GM18520 (cell line): ENCODE data around the gene WNT5A.
"Not testable (repeated sequence)": the region's sequence is repeated elsewhere in the genome, so short reads cannot be mapped to it uniquely, and the experiment has no call there.

Source experiments
- ATAC-seq: cut with Tn5 transposase; IDR thresholded peaks from one replicate; pipeline ENCODE4 v1.9.1; 2021; ENCODE audit not compliant: unreplicated experiment

WNT5A gene

GRCh38 chr3:55507808-55508207, 20.7 kb upstream of the WNT5A start:
- no peak for ATAC-seq

- ATAC-seq = no peak
Measured at GRCh38 chr3:55505776-55506175, 18.7 kb upstream of the WNT5A start.

DNA sequence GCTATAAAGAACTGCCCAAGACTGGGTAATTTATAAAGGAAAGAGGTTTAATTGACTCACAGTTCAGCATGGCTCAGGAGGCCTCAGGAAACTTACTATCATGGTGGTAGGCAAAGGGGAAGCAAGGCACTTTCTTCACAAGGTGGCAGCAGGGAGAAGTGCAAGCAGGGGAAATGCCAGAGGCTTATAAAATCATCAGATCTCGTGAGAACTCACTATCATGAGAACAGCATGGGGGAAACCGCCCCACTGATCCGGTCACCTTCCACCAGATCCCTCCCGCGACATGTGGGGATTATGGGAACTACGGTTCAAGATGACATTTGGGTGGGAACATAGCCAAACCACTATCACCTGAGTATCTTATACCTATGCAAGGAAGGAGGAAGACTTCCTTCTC, 18.0 kb upstream of the WNT5A start:
- not testable (repeated sequence) for ATAC-seq

GRCh38 chr3:55501905-55502304, 14.8 kb upstream of the WNT5A start:
- ATAC-seq = no peak

GRCh38 chr3:55500555-55501330, 13.6 kb upstream of the WNT5A start:
- ATAC-seq = no peak

DNA sequence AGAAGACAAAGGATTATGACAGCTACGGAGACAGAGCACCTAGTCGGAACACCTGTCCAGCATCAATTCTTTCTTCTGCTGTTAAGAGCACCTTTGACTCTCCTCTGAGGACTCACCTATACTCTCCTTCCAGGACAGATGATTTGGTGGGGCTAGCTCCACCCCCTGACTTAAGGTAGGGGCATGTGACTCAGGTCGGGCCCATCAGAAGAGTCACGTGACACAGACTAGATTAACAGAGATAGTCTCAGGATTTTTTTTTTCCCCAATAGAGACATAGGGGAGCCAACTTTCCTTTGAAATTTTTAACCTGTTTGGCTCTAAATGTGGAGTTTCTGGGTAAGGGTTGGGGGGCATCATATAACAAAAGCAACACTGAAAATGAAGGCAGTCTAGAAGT, 11.4 kb upstream of the WNT5A start:
- no peak for ATAC-seq

DNA sequence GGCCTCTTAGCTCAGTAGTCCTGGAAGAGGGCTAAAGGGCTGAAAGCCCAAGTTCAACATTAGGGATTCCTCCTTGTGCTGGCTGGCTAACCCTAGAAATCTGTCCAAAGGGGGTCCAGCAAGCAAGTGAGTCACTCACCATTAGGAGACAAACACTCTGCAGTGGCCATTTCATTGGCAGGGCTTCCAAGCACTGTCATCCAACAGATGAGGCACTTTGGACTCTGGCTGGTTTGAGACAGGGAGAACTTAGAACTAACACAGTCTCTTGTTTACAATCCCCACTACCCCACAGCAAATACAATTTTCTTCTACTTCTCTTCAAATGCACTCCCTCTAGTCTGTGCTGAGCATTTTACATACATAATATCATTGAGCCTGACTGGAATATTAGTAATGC, 10.1 kb upstream of the WNT5A start:
- no peak for ATAC-seq

DNA sequence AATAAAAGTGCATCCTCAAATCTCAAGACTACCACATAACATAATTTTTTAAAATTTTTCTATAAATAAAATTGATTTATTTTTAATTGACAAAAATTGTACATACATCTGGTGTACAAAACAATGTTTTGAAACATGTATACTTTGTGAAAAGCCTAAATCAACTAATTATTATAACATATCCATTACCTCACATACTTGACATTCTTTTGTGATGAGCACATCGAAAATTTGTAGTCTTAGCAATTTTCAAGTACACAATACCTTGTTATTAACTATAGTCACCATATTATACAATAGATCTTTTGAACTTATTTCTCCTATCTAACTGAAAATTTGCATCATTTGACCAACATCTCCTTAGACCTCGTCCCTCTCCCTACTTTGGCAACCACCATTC, 7.9 kb upstream of the WNT5A start:
- ATAC-seq = no peak

DNA sequence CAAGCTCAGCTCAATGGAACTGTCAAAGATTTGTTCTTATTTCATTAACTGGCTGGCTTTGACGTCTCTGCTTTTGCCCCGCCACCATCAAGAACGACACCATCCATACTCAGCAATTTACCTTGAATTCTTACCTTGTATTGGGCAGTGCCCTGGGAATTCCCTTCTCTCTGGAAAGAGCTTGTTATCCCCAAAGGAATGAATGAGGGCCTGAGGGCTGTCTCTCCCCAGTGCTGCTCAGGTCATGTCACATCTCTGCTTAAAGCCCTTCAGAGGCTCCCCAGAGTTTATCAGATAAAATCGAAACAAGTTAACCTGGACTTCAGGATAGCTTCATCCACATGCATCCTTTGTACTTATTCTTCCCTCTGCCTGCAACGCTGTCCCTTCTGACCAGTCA, 5.9 kb upstream of the WNT5A start:
- no peak for ATAC-seq

GRCh38 chr3:55491296-55491816, 4.2 kb upstream of the WNT5A start:
- ATAC-seq = no peak

GRCh38 chr3:55490276-55490913, 3.3 kb upstream of the WNT5A start:
- no peak for ATAC-seq

DNA sequence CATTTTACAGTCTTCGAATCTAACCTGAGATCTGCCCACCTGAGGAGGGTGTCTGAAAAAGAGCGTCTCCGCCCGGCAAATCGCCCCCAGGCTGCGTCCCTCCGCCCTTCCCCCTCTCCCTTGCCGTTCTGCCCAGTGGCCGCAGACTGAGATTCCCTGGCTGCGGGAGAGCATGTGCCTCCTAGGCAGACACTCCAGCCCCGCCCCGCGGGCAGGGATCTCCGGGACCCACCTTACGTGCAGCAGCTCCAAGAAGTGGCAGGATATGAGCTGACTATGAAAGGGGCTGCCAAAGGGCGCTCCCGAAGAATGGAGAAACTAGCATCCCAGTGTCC, 2.7 kb upstream of the WNT5A start:
- ATAC-seq = no peak

GRCh38 chr3:55488398-55489055, 1.4 kb upstream of the WNT5A start:
- ATAC-seq = no peak

- ATAC-seq = no peak
Measured at GRCh38 chr3:55487381-55488241, 505 bp upstream of the WNT5A start.

- ATAC-seq = no peak
Measured at GRCh38 chr3:55486101-55486856, 827 bp downstream of the WNT5A start.

DNA sequence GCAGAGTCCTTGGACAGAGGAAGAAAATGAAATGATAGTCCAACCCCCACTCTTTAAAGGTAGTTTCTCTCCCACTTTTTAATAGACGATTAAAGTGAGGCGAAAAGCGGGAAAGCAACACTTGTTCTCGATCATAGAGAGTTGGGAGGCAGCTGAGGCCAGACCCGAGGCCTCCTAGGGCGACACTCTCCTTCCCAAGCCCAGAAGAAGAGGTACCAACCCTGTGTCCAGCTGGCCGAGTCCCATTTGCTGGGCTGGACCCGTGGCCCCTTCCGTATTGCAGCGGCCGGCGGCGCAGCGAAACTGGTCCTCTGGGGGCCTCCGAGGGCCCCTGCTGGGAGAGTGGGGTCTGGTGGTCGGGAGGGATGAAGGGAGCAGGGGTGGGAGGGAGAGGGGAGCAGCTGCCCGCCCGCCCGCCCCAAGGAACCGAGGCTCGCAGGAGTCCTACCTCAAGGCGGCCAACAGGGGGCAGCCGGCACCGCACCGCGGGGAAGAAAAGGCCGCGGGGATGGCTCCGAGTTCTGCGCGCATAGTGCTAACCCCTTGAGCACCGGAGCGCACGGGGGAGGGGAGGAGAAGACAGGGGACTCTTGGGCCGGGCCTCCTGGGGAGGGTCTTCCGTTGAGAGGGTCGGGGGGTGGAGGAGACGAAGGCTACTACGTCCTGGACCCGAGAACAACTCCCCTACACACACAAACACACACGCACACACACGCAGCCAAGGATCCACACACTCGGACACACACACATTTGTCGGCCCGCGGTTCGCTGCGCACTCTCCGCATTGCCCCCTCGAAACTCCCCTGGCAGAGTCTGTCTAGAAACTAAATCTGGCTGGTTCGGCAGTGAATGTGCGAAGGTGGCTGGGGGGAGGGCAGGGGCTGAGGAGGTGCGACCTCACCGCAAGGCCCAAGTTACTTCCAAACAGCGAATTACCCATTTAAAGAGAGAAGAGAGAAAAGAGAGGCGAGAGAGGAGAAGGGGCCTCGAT, 2.0 kb downstream of the WNT5A start:
- no peak for ATAC-seq

DNA sequence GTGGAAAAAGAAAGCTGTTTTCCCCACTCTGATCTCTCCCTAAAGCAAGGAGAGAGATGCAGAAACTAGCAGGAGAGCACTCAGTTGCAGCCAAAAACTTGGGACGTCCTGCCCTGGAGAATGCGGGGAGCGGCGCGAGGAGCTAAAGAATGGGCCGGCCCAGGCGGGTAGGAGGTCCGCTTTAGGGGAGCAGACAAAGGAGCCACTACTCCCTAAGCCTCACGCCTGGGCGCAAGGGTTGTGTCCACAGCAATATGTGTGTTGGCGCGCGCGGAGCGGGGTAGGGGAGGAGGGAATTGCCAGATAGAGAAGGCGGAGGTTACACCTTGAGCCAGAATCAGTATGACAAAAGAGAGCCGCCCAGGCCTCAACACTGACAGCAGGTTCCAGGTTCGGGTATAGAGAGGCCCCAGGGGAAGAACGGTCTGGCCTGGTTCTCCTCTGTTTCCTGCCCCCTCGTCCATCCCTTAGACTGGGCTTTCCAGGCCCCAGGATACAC, 2.9 kb downstream of the WNT5A start:
- no peak for ATAC-seq

GRCh38 chr3:55483196-55484095, 3.7 kb downstream of the WNT5A start:
- ATAC-seq = no peak
